Keratinocyte (primary cell): ENCODE data around the gene SMIM14. TPM values are rescaled to one million over a fixed set of nuclear protein-coding genes. Genes with fewer than 3 reads are reported as not detected.

ENCODE experiments used
- DNase-seq: peaks from one replicate; pipeline ENCODE4 v3.0.0-alpha.2; 2011; ENCODE audit warnings: low read depth, missing footprints, low spot score
- FAIRE-seq: peaks from 2 replicates; lab custom pipeline; 2011; peaks lifted over from hg19 to GRCh38; lab: Jason Lieb, UNC
- H2AFZ ChIP-seq: 2 replicates; pipeline ENCODE4 v1.6.0; 2012; ENCODE audit warnings: low read length, control low read depth, inconsistent platforms; ENCODE audit not compliant: control insufficient read depth
- H3K27ac ChIP-seq: 2 replicates; pipeline ENCODE4 v1.5.1; 2011; ENCODE audit warnings: low read length; ENCODE audit not compliant: control insufficient read depth, insufficient read depth
- H3K27me3 ChIP-seq: 3 replicates; pipeline ENCODE4 v1.6.0; 2011; ENCODE audit warnings: low read length; ENCODE audit not compliant: control insufficient read depth, insufficient read depth; ENCODE audit errors: extremely low read depth
- H3K36me3 ChIP-seq, 2 experiments: 2 replicates in 1 of 2; 3 replicates in 1 of 2; pipeline ENCODE4 v1.5.1; 2011; ENCODE audit warnings: low read length in 2 of 2, mild to moderate bottlenecking in 1 of 2; ENCODE audit not compliant: control insufficient read depth in 2 of 2, insufficient read depth in 2 of 2; ENCODE audit errors: extremely low read depth in 1 of 2
- H3K4me1 ChIP-seq: 3 replicates; pipeline ENCODE4 v1.5.1; 2011; ENCODE audit warnings: low read length; ENCODE audit not compliant: control insufficient read depth, insufficient read depth; ENCODE audit errors: extremely low read depth
- H3K4me2 ChIP-seq: 3 replicates; pipeline ENCODE4 v1.6.0; 2011; ENCODE audit warnings: low read depth, low read length; ENCODE audit not compliant: control insufficient read depth, insufficient read depth; ENCODE audit errors: extremely low read depth
- H3K4me3 ChIP-seq, 3 experiments: fragments of 200-600 bp in 1 of 3; sonication (generic) in 1 of 3; 2 replicates in 2 of 3; 3 replicates in 1 of 3; pipeline ENCODE4 v1.5.1; 2011 to 2016; ENCODE audit warnings: low read length in 3 of 3, mild to moderate bottlenecking in 3 of 3, control low read depth in 2 of 3, inconsistent platforms in 1 of 3, low read depth in 1 of 3, mixed read lengths in 1 of 3, mixed run types in 1 of 3, moderate library complexity in 1 of 3; ENCODE audit not compliant: control insufficient read depth in 2 of 3, insufficient read depth in 2 of 3; ENCODE audit errors: extremely low read depth in 1 of 3
- H3K79me2 ChIP-seq: 2 replicates; pipeline ENCODE4 v1.6.0; 2012; ENCODE audit warnings: low read length; ENCODE audit not compliant: control insufficient read depth, insufficient read depth
- H3K9ac ChIP-seq: 3 replicates; pipeline ENCODE4 v1.6.0; 2011; ENCODE audit warnings: low read length; ENCODE audit not compliant: control insufficient read depth, insufficient read depth; ENCODE audit errors: extremely low read depth
- H3K9me1 ChIP-seq: 3 replicates; pipeline ENCODE4 v1.6.0; 2011; ENCODE audit warnings: low read length; ENCODE audit not compliant: control insufficient read depth, insufficient read depth; ENCODE audit errors: extremely low read depth
- H3K9me3 ChIP-seq: 2 replicates; pipeline ENCODE4 v1.5.1; 2012; ENCODE audit warnings: low read depth, low read length; ENCODE audit not compliant: control insufficient read depth
- H4K20me1 ChIP-seq: 3 replicates; pipeline ENCODE4 v1.6.0; 2011; ENCODE audit warnings: low read length; ENCODE audit not compliant: control insufficient read depth, insufficient read depth; ENCODE audit errors: extremely low read depth
- EZH2 ChIP-seq: IDR thresholded peaks from one replicate; pipeline ENCODE4 v1.6.1; 2012; ENCODE audit warnings: inconsistent platforms, mild to moderate bottlenecking, low read length, moderate library complexity
- dilution Hi-C: fragments of 300-500 bp; cut with MboI; formaldehyde crosslinking; loops from one replicate; pipeline ENCODE4 v1.7.0; 2020; ENCODE audit warnings: low sequenced_read_pairs; ENCODE audit not compliant: extremely low pct_ligation_motif_present
- polyA plus RNA-seq, 5 experiments: library from polyadenylated mRNA; depleted of rRNA in 3 of 5; stranded (reverse) in 3 of 5; stranded (forward) in 1 of 5; unstranded in 1 of 5; fragments of >200 nt; gene quantifications; 1 replicate in 1 of 5; 2 replicates in 3 of 5; 3 replicates in 1 of 5; pipeline versions ENCODE4 v1.2.1 to v1.2.3, GENCODE V29; 2011 to 2012; ENCODE audit warnings: missing spikeins in 2 of 5, low read depth in 1 of 5, low replicate concordance in 1 of 5
- TF ChIP-seq, protein P1 (sequence below), 3 experiments: IDR thresholded peaks in 1 of 3; conservative IDR thresholded peaks in 1 of 3; optimal IDR thresholded peaks in 1 of 3; 2 replicates in 2 of 3; 3 replicates in 1 of 3; pipeline versions ENCODE3 to v1.5.1; 2011; ENCODE audit warnings: low read length in 3 of 3, mild to moderate bottlenecking in 3 of 3, moderate library complexity in 2 of 3, control low read depth in 1 of 3, inconsistent platforms in 1 of 3; ENCODE audit not compliant: insufficient read depth in 2 of 3; ENCODE audit errors: extremely low read depth in 1 of 3

SMIM14 gene
- polyA plus RNA-seq, 1 donor (not counting 4 experiments of a cell fraction or from before 2014, with no cell fraction given): 13.9 TPM

DNA sequence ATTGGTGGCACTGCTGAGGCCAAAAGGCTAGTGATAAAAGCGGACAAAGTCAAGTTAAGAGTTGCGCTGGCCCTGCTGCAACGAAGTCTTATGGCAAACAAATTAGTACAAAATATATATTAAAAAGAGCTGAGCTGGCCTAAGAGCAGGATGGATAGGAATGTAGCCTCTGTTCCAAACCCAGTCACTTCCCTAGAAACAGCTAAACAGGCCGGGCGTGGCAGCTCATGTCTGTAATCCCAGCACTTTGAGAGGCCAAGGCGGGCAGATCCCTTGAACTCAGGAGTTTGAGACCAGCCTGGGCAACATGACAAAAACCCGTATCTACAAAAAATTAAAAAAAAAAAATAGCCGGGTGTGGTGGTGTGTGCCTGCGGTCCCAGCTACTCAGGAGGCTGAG, 79.0 kb downstream of the SMIM14 start:
- no peak overlapping the region for H3K4me2 ChIP-seq
- no peak overlapping the region for H2AFZ ChIP-seq
- H4K20me1 ChIP-seq: no peaks in the 10 kb centered on the region
- no peaks in the 10 kb centered on the region for H3K9me3 ChIP-seq
- DNase-seq (no peak), FAIRE-seq (no peak)
- H3K27me3 ChIP-seq: no peaks in the 10 kb centered on the region
- H3K4me3 ChIP-seq: no peak overlapping the region
- H3K9ac ChIP-seq: no peak overlapping the region
- no peaks in the 10 kb centered on the region for H3K4me1 ChIP-seq
- H3K9me1 ChIP-seq: no peaks in the 10 kb centered on the region
- no peak for TF ChIP-seq EZH2
- TF ChIP-seq, protein P1, sequence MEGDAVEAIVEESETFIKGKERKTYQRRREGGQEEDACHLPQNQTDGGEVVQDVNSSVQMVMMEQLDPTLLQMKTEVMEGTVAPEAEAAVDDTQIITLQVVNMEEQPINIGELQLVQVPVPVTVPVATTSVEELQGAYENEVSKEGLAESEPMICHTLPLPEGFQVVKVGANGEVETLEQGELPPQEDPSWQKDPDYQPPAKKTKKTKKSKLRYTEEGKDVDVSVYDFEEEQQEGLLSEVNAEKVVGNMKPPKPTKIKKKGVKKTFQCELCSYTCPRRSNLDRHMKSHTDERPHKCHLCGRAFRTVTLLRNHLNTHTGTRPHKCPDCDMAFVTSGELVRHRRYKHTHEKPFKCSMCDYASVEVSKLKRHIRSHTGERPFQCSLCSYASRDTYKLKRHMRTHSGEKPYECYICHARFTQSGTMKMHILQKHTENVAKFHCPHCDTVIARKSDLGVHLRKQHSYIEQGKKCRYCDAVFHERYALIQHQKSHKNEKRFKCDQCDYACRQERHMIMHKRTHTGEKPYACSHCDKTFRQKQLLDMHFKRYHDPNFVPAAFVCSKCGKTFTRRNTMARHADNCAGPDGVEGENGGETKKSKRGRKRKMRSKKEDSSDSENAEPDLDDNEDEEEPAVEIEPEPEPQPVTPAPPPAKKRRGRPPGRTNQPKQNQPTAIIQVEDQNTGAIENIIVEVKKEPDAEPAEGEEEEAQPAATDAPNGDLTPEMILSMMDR (optimal IDR thresholded peaks at IDR 0.05 in 1 of 3, IDR thresholded peaks at IDR 0.05 in 1 of 3, conservative IDR thresholded peaks at IDR 0.05 in 1 of 3; ENCODE audit: extremely low read depth in 1 of 3, insufficient read depth in 2 of 3, low read length in 3 of 3): no peak
- dilution Hi-C loops: no loop called here
- H3K36me3 ChIP-seq: no peaks in the 10 kb centered on the region
- H3K79me2 ChIP-seq: no peaks in the 10 kb centered on the region
- no peak overlapping the region for H3K27ac ChIP-seq

DNA sequence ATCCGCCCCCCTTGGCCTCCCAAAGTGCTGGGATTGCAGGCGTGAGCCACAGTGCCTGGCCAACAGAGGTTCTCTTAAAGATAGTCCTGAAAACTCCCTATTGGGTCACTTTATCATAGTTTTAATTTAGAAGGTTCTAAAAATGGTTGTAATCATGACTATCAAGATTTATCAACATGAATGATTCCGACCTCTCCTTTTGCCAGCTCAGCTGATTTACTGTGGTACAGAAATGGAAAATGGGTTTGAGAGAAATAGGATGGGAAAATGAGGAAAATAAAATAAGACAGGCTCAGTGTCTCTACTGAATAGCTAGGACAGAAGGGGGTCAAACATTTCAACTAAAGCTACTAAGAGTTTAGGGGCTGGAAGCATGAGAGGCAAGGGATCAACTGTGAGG, 83.2 kb downstream of the SMIM14 start:
- dilution Hi-C loops: no loop called here
- Histone ChIP-seq H3K4me3 (no peak overlapping the region), H3K9me3 (no peaks in the 10 kb centered on the region), H3K79me2 (no peaks in the 10 kb centered on the region), H3K4me1 (no peaks in the 10 kb centered on the region), H3K9me1 (no peaks in the 10 kb centered on the region), H3K27me3 (no peaks in the 10 kb centered on the region), H3K9ac (no peak overlapping the region), H4K20me1 (no peaks in the 10 kb centered on the region), H3K36me3 (no peaks in the 10 kb centered on the region), H3K27ac (no peak overlapping the region), H2AFZ (no peak overlapping the region), H3K4me2 (no peak overlapping the region)
- FAIRE-seq (no peak), DNase-seq (no peak)
- TF ChIP-seq EZH2: no peak
- TF ChIP-seq, protein P1 (optimal IDR thresholded peaks at IDR 0.05 in 1 of 3, IDR thresholded peaks at IDR 0.05 in 1 of 3, conservative IDR thresholded peaks at IDR 0.05 in 1 of 3; ENCODE audit: extremely low read depth in 1 of 3, insufficient read depth in 2 of 3, low read length in 3 of 3): no peak
